Measurements from ENCODE around the gene RASGRF2.

The RASGRF2 gene

DNA sequence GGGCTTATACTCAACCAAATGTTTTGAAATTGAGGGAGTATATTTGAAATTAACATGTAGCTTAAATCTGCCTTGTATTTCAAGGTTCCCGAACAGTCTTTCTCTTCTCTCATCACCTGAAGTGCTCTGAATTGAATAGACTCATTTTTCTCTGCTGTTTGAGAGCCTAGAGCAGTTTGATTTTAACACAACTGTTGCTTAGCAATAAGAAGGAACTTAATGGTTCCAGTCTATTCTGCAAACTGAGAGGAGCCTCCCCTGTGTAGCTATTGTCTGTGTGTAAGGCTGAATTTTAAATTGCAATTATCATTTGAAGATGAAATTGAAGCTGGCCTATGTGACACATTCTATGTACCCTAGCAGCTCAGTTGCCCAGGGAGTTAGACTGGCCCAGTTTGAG lies 185.9 kb downstream of the RASGRF2 start:
- no peak for DNase-seq

GRCh38 chr5:81147011-81147885 lies 187.1 kb downstream of the RASGRF2 start:
- no peak for DNase-seq

GRCh38 chr5:81147886-81148571 lies 187.9 kb downstream of the RASGRF2 start:
- no peak for DNase-seq

GRCh38 chr5:81151546-81151945 lies 191.4 kb downstream of the RASGRF2 start:
- no peak for DNase-seq

DNA sequence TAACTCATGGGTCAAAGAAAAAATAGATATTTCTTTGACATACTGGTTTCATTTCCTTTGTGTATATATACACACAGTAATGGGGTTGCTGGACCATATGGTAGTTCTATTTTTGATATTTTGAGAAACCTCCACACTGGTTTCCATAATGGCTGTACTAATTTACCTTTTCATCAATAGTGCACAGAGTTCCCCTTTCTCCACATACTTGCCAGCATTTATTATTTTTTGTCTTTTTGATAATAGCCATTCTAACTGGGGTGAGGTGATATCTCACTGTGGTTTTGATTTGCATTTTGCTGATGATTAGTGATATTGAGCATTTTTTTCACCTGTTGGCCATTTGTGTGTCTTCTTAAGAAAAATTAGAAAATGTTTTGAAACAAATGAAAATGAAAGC lies 194.6 kb downstream of the RASGRF2 start:
- no peak for DNase-seq

- DNase-seq = no peak
Observed at GRCh38 chr5:81156732-81157131, 196.6 kb downstream of the RASGRF2 start.

GRCh38 chr5:81161012-81161601 lies 200.9 kb downstream of the RASGRF2 start:
- no peak for DNase-seq

DNA sequence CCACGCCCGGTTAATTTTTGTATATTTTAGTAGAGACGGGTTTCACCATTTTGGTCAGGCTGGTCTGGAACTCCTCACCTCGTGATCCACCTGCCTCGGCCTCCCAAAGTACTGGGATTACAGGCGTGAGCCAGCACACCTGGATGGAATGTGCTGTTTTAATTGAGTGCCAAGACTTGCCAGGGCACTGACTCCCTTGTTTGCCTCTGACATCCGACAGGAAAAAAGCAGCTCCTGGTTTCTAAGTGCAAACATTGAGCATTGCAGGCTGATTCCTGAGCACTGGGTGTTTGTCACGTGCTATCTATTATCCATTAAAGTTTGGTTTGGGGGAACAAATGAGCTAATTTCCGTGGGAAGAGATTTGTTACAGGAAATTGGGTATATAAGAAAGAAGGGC lies 202.3 kb downstream of the RASGRF2 start:
- no peak for DNase-seq

GRCh38 chr5:81163651-81164050 lies 203.5 kb downstream of the RASGRF2 start:
- DNase-seq = no peak

- DNase-seq = no peak
Observed at GRCh38 chr5:81164476-81164875, 204.3 kb downstream of the RASGRF2 start.

- no peak for DNase-seq
Observed at GRCh38 chr5:81164936-81165335, 204.8 kb downstream of the RASGRF2 start.

GRCh38 chr5:81165493-81166119 lies 205.4 kb downstream of the RASGRF2 start:
- DNase-seq = no peak

DNA sequence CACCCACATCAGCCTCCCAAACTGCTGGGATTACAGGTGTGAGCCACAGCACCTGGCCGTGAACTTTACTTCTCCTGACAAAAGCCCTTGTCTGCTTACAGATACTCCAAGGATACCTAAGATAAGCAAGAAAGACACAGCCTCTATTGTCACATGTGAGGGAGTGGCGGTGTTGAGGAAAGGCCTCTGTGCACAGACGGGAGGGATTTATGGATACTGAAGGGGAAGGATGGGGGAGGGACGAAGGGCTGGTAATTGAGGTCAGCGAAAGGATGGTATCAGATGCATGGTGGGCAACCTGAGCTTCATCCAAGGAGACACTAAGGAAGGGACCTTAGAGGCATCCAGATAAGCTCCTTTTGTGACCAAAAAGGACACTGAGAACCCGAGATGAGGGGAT lies 206.3 kb downstream of the RASGRF2 start:
- no peak for DNase-seq

DNA sequence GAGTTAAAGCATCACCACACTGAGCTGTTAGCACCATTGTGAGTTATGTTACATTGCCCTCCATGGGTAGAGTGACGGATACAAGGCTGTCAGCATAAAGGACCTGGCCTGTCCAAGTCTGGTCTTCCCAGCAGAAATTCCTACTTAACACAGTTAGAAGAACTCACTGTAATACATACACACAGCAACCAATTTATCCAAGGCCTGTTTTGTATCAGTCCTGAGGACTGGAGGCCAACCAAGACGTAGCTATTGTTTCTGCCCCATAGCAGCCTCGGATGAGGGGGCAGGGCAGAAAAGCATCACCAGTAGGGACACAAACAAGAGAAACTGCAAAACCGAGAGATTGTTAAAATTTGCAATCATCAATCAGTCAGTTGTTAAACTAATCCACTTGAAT lies 206.9 kb downstream of the RASGRF2 start:
- DNase-seq = no peak

GRCh38 chr5:81167544-81167943 lies 207.4 kb downstream of the RASGRF2 start:
- DNase-seq = no peak

- DNase-seq = no peak
Observed at GRCh38 chr5:81169924-81170323, 209.8 kb downstream of the RASGRF2 start.

DNA sequence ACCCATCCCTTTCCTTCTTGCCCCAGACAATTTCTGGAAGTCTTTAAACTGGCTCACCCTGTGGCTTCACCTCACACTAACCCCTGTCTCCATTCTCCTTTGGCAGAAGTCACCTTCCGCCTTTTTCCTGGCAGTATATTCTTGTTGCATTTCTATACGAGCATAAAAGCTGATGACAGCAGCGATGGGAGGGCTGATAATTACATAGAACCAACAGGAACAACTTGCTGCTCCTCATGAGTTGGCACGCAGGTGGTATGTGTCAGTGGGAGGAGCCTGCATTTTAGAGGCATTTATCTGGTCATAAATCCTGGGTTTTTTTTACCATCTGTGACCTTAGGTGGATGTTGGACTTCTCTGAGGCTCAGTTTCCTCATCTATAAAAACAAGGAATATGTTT lies 211.6 kb downstream of the RASGRF2 start:
- DNase-seq = no peak

DNA sequence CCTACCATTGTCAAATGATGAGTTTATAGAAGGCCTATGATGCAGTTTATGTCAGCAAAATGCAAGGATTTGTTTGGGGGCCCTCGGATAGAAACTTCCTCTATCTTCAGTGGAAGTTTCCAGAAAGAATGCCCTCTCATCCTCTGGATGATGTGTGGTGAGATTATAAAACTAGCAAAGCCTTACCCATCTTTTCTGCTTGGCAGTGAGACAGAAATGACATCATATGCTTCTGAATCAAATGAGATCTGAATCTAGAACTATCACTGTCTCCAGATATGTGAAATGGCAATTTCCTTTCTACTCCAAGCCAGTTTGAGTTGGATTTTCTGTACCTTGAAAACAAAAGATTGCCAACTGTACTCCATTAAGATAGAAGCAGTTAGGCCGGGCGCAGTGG lies 212.5 kb downstream of the RASGRF2 start:
- no peak for DNase-seq

GRCh38 chr5:81177061-81177460 lies 216.9 kb downstream of the RASGRF2 start:
- DNase-seq = no peak

- no peak for DNase-seq
Observed at GRCh38 chr5:81179959-81180358, 219.8 kb downstream of the RASGRF2 start.

- DNase-seq = no peak
Observed at GRCh38 chr5:81180780-81181460, 220.8 kb downstream of the RASGRF2 start.

DNA sequence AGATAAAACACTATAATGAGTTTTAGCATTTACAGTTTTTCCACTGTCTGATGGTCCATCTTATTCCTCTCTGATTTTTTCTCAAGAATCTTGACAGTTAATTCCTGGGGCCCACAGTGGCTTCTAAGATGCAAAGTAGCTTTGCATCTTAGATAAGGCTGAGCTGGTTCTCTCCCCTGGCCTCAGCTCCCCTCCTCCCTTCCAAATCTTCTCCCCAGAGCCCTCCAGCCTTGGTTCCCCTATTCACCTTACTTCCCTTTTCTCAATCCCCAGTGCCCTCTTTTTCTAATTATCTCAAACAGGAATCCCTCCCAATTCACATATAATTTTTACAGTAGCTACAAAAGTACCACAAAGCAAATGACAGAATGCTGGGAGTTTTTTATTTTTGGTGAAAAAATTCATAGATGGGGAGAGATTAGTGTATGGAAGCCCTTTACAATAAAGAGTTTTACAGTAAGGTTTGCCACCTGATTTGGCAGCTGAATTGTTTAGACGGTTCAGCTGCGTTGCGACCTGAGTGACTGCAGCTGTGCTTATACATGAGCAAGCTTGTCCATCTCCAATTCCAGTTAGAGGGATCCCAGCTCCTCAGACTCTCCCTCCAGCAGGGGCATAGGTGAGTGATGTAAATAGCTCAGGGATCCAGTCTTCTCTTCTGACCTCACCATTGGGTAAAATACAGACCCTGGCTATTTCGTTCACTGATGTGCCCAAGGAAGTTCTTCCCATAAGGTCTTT lies 221.6 kb downstream of the RASGRF2 start:
- no peak for DNase-seq

All from DMS79 (cell line).